H7 (cell line): ENCODE measurements around the gene TAS2R20. TPM values are rescaled to one million over a fixed set of nuclear protein-coding genes. Genes with fewer than 3 reads are reported as not detected.

Experiments
- DNase-seq: peaks from one replicate; pipeline ENCODE4 v3.0.0; 2012
- H3K27me3 ChIP-seq: 2 replicates; pipeline ENCODE4 v1.6.0; 2011; ENCODE audit warnings: mild to moderate bottlenecking, low read length; ENCODE audit not compliant: control insufficient read depth, insufficient read depth
- H3K36me3 ChIP-seq: replicated peaks from 2 replicates; pipeline ENCODE4 v1.5.1; 2011; ENCODE audit warnings: low read length; ENCODE audit not compliant: control insufficient read depth, insufficient read depth
- H3K4me3 ChIP-seq: 2 replicates; pipeline ENCODE4 v1.5.1; 2011; ENCODE audit warnings: low read depth, mild to moderate bottlenecking, control low read depth, low read length, moderate library complexity; ENCODE audit not compliant: insufficient read depth
- total RNA-seq: library from RNA; depleted of rRNA; stranded (reverse); fragments of >200 nt; shearing (Covaris generic); gene quantifications from 2 replicates; pipeline ENCODE4 v1.2.3, GENCODE V29; 2014; rRNA removed

Gene TAS2R20
- total RNA-seq, 1 experiment from 2014 or later = 0.38 TPM

GRCh38 chr12:10986812-10987211 lies 11.3 kb downstream of the TAS2R20 start, which contains the start of gene TAS2R50:
Gene TAS2R50, minus strand, starts transcription at chr12:10986912. Its CDS starts 52 bp downstream, at chr12:10986860.
- DNase-seq = no peak
- Histone ChIP-seq H3K27me3 (no peaks in the 10 kb centered on the region), H3K4me3 (no peak within 1 kb of the TSS), H3K36me3 (no peaks in the 10 kb centered on the region)

DNA sequence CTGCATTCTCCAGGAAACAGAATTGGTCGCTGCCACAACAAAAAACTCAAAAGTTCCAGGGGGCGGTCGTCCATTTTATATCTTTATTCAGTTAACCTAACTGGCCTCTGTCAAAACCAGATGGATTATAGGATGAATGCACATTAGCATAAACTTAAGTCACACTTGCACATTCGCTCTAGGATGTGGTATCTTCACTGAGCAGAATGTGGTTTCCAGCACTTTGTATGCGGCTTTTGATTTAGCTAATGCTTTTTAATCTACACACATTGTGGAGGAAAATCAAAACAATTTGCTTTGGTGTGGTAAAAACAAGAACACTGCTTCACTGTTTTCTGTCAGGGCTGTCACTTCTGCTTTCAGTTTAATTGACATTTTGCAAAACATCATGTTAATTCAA lies 15.9 kb downstream of the TAS2R20 start:
- no peak for DNase-seq
- no peaks in the 10 kb centered on the region for H3K27me3 ChIP-seq
- no peak overlapping the region for H3K4me3 ChIP-seq
- no peaks in the 10 kb centered on the region for H3K36me3 ChIP-seq

- no peak overlapping the region for H3K4me3 ChIP-seq
- no peak for DNase-seq
- H3K27me3 ChIP-seq = no peaks in the 10 kb centered on the region
- no peaks in the 10 kb centered on the region for H3K36me3 ChIP-seq
These were observed 23.1 kb downstream of the TAS2R20 start for GRCh38 chr12:10974965-10975364.

DNA sequence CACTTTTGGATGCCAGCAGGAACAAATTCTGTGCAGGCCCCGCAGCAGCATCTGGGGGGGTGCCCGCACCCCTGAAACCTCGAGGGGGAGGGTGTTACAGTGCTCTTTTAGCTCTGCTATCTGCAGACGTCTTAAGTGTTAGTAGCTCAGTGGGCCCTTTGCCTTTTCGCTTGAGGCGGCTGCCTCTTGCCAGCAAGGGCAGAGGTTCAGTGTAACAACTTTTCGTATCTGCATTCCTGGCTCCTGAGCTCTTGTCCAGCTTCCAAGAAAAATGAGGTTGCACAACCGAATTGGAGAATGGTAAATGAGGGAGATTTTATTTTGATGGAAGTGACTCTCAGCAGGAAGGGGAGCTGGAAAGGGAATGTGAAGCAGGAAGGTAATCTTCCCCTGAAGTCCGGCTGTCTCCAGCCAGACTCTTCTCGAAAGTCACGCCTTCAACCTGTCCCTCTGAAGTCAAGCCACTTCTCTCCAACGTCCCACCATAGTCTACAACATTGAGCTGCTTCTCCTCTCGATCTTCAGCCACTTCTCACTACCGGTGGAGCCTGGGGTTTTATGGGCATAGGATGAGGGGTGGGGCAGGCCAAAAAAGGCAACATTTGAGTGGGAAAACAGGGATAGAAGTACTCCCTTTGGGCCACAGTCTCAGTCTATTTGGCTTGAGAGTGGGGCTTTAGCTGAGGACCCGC lies 29.2 kb downstream of the TAS2R20 start:
- no peak for DNase-seq
- H3K4me3 ChIP-seq = no peak overlapping the region
- H3K27me3 ChIP-seq = no peaks in the 10 kb centered on the region
- no peaks in the 10 kb centered on the region for H3K36me3 ChIP-seq

GRCh38 chr12:10967409-10967808 lies 30.7 kb downstream of the TAS2R20 start:
- DNase-seq = no peak
- Histone ChIP-seq H3K4me3 (no peak overlapping the region), H3K36me3 (no peaks in the 10 kb centered on the region), H3K27me3 (no peaks in the 10 kb centered on the region)

DNA sequence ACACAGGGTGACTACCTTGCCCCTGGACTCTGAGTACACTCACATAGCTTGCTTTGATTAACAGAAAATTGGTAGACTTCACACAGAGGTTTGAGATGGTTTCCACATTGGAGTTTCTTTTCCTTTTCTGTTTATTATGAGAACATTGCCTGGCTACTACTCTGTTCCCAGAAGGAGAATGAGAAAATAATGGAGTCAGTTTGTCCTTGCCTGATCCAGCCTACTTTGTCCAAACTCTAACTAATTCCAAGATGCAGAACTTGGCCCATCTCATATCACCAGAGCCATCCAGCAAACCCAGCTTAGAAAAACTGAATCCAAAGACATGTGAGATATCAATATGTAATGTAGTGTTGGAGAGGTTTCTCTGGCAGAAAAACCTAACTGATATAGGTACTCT lies 31.8 kb downstream of the TAS2R20 start:
- Histone ChIP-seq H3K4me3 (no peak overlapping the region), H3K36me3 (no peaks in the 10 kb centered on the region), H3K27me3 (no peaks in the 10 kb centered on the region)
- no peak for DNase-seq

DNA sequence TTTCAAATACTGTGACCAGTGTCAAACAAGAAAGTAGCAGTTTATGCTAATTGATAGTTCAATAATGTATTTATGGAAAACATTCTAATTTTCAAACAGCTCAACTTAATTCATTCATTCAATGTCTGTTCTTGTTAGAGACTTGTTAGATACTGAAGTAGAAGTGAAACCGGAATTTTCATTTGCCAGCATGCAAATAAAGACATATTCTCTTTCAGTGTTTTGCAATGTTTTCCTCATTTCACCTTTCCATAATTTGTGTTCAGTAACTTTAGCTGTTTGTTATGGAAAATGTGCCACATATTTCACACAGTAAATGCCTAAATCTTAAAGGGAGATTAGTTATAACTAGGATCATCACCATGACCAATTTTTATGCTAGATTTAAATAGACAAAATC lies 32.6 kb downstream of the TAS2R20 start:
- Histone ChIP-seq H3K27me3 (no peaks in the 10 kb centered on the region), H3K36me3 (no peaks in the 10 kb centered on the region), H3K4me3 (no peak overlapping the region)
- no peak for DNase-seq

DNA sequence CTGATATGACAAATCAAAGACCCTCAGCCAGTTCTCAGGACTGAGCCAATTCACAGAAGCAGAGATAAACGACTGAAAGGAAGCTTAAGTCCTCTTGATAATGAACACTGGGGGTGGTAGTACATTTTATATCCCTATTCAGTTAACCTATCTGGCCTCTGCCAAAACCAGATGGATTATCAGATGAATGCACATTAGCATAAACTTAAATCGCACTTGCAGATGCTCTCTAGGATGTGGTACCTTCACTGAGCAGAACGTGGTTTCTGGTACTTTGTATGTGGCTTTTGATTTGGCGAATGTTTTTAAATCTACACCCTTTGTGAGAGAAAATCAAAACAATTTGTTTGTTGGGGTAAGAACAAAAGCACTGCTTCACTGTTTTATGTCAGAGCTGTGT lies 37.9 kb downstream of the TAS2R20 start:
- DNase-seq = no peak
- Histone ChIP-seq H3K27me3 (no peaks in the 10 kb centered on the region), H3K36me3 (no peaks in the 10 kb centered on the region), H3K4me3 (no peak overlapping the region)

DNA sequence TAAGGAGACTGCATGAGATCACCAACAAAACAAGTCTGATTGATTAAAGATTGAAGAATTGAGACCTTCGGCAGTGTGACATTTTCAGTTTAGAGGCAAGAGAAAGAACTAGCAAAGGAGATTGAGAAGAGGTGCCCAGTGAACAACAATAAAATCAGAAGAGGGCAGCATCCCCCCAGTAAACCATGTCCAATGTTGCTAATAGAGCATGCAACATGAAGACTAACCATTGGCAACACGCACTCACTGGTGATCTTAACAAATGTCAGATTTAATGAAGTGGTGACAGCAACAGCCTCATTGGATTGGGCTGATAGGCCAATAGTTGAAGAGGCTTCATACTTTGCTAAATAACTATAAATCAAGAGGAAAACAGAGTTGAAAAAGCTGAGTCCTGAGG lies 38.3 kb downstream of the TAS2R20 start:
- no peaks in the 10 kb centered on the region for H3K36me3 ChIP-seq
- DNase-seq = no peak
- H3K27me3 ChIP-seq = no peaks in the 10 kb centered on the region
- H3K4me3 ChIP-seq = no peak overlapping the region

GRCh38 chr12:10957741-10958140 lies 40.4 kb downstream of the TAS2R20 start:
- Histone ChIP-seq H3K36me3 (no peaks in the 10 kb centered on the region), H3K4me3 (no peak overlapping the region), H3K27me3 (no peaks in the 10 kb centered on the region)
- no peak for DNase-seq

DNA sequence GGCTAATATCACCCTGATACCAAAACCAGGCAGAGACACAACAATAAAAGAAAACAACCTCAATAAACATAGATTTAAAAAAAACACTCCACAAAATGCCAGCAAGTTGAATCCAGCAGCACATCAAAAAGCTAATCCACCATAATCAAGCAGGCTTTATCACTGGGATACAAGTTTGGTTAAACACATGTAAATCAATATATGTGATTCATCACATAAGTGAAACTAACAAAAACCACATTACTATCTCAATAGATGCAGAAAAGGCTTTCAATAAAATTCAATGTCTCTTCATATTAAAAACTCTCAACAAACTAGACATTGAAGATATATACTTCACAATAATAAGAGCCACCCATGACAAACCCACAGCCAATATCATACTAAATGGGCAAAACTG lies 42.0 kb downstream of the TAS2R20 start:
- no peak for DNase-seq
- Histone ChIP-seq H3K4me3 (no peak overlapping the region), H3K36me3 (no peaks in the 10 kb centered on the region), H3K27me3 (no peaks in the 10 kb centered on the region)

- DNase-seq = no peak
- H3K27me3 ChIP-seq = no peaks in the 10 kb centered on the region
- H3K4me3 ChIP-seq = no peak overlapping the region
- no peaks in the 10 kb centered on the region; the same call in 1 of the 2 replicates for H3K36me3 ChIP-seq
These were observed 45.5 kb downstream of the TAS2R20 start for GRCh38 chr12:10952645-10953044.

Other genes starting within 250 kb of the TAS2R20 start
- not detected in 2 replicates for gene TAS2R7, start 195.7 kb downstream of the TAS2R20 start, total RNA-seq
- gene TAS2R8, start 191.0 kb downstream of the TAS2R20 start, total RNA-seq = not detected in 2 replicates
- not detected in 2 replicates for gene TAS2R9, start 188.1 kb downstream of the TAS2R20 start, total RNA-seq
- gene TAS2R10, start 171.9 kb downstream of the TAS2R20 start, total RNA-seq = 0.10 TPM in 1 of 2 replicates, not detected in the other
- gene PRR4, start 148.8 kb downstream of the TAS2R20 start, total RNA-seq = 0.78 and 2.1 TPM in 2 replicates
- gene PRH1, start 114.0 kb downstream of the TAS2R20 start, total RNA-seq = 5.2 and 7.0 TPM in 2 replicates
- gene TAS2R13, start 88.7 kb downstream of the TAS2R20 start, total RNA-seq = 0.24 TPM in 1 of 2 replicates, not detected in the other
- gene PRH2, start 69.1 kb downstream of the TAS2R20 start, total RNA-seq = 0.21 TPM in 1 of 2 replicates, not detected in the other
- gene TAS2R14, start 59.0 kb downstream of the TAS2R20 start, total RNA-seq = 0.10 and 0.92 TPM in 2 replicates
- gene TAS2R50, start 11.4 kb downstream of the TAS2R20 start, total RNA-seq = 0.76 and 0.85 TPM in 2 replicates
- gene TAS2R19, start 24.3 kb upstream of the TAS2R20 start, total RNA-seq = 0.62 and 1.3 TPM in 2 replicates
- gene TAS2R31, start 33.1 kb upstream of the TAS2R20 start, total RNA-seq = 0.48 and 0.55 TPM in 2 replicates
- 0.37 and 0.87 TPM in 2 replicates for gene TAS2R46, start 64.0 kb upstream of the TAS2R20 start, total RNA-seq
- gene TAS2R43, start 94.0 kb upstream of the TAS2R20 start, total RNA-seq = 0.33 TPM in 1 of 2 replicates, not detected in the other
- gene TAS2R30, start 136.3 kb upstream of the TAS2R20 start, total RNA-seq = 0.14 and 1.8 TPM in 2 replicates
- gene SMIM10L1, start 172.9 kb upstream of the TAS2R20 start, total RNA-seq = 4.5 and 6.2 TPM in 2 replicates
- gene TAS2R42, start 188.6 kb upstream of the TAS2R20 start, total RNA-seq = not detected in 2 replicates